HG03025 (cell line): ENCODE data around the gene TRERF1.

Source experiments
- ATAC-seq: cut with Tn5 transposase; IDR thresholded peaks from one replicate; pipeline ENCODE4 v1.9.1; 2021; ENCODE audit warnings: mild to moderate bottlenecking, moderate library complexity; ENCODE audit not compliant: unreplicated experiment, low FRiP score

TRERF1 gene

GRCh38 chr6:42427871-42428270 lies 23.9 kb downstream of the TRERF1 start:
- ATAC-seq = no peak

- ATAC-seq = no peak
Observed at GRCh38 chr6:42426191-42426590, 25.5 kb downstream of the TRERF1 start.

- ATAC-seq = no peak
Observed at GRCh38 chr6:42424906-42425474, 26.7 kb downstream of the TRERF1 start.

GRCh38 chr6:42423244-42423643 lies 28.5 kb downstream of the TRERF1 start:
- no peak for ATAC-seq

GRCh38 chr6:42420741-42421140 lies 31.0 kb downstream of the TRERF1 start:
- no peak for ATAC-seq

GRCh38 chr6:42419490-42420280 lies 32.0 kb downstream of the TRERF1 start:
- ATAC-seq = no peak

- ATAC-seq = no peak
Observed at GRCh38 chr6:42418724-42419123, 33.0 kb downstream of the TRERF1 start.

- no peak for ATAC-seq
Observed at GRCh38 chr6:42417641-42418112, 34.0 kb downstream of the TRERF1 start.

- no peak for ATAC-seq
Observed at GRCh38 chr6:42411406-42411805, 40.3 kb downstream of the TRERF1 start.

GRCh38 chr6:42410861-42411260 lies 40.9 kb downstream of the TRERF1 start:
- no peak for ATAC-seq

GRCh38 chr6:42409581-42409980 lies 42.1 kb downstream of the TRERF1 start:
- no peak for ATAC-seq

- no peak for ATAC-seq
Observed at GRCh38 chr6:42407379-42407778, 44.3 kb downstream of the TRERF1 start.

GRCh38 chr6:42406306-42407280 lies 45.1 kb downstream of the TRERF1 start:
- no peak for ATAC-seq

GRCh38 chr6:42405021-42405420 lies 46.7 kb downstream of the TRERF1 start:
- ATAC-seq = no peak

- ATAC-seq = no peak
Observed at GRCh38 chr6:42404484-42404883, 47.2 kb downstream of the TRERF1 start.

- no peak for ATAC-seq
Observed at GRCh38 chr6:42403831-42404230, 47.9 kb downstream of the TRERF1 start.

GRCh38 chr6:42403421-42403820 lies 48.3 kb downstream of the TRERF1 start:
- no peak for ATAC-seq

- ATAC-seq = no peak
Observed at GRCh38 chr6:42402184-42402583, 49.5 kb downstream of the TRERF1 start.

- ATAC-seq = no peak
Observed at GRCh38 chr6:42401613-42401951, 50.1 kb downstream of the TRERF1 start.

GRCh38 chr6:42400886-42401612 lies 50.7 kb downstream of the TRERF1 start:
- ATAC-seq = no peak
